Ectodermal cell (in vitro differentiated cells): ENCODE data around the gene SLC11A2.
A peak's percentile ranks its signal among the peaks of the same experiment; 100 is the strongest.

Experiments
- H3K27ac ChIP-seq: 2 replicates; pipeline ENCODE4 v1.7.0; 2013; ENCODE audit warnings: mild to moderate bottlenecking, low read depth, low read length; ENCODE audit not compliant: insufficient read depth, poor library complexity, severe bottlenecking
- H3K27me3 ChIP-seq: 2 replicates; pipeline ENCODE4 v1.7.0; 2013; ENCODE audit warnings: mild to moderate bottlenecking, low read length; ENCODE audit not compliant: insufficient read depth, control insufficient read depth, poor library complexity, severe bottlenecking
- H3K36me3 ChIP-seq: one replicate; pipeline ENCODE4 v1.7.0; 2013; ENCODE audit warnings: low read length; ENCODE audit not compliant: control insufficient read depth, insufficient read depth
- H3K4me1 ChIP-seq: one replicate; pipeline ENCODE4 v1.7.0; 2013; ENCODE audit warnings: low read length; ENCODE audit not compliant: control insufficient read depth, insufficient read depth
- H3K4me3 ChIP-seq: 2 replicates; pipeline ENCODE4 v1.7.0; 2013; ENCODE audit warnings: low read depth, low read length, control low read depth; ENCODE audit not compliant: insufficient read depth
- H3K9me3 ChIP-seq: 2 replicates; pipeline ENCODE4 v1.7.0; 2013; ENCODE audit warnings: mild to moderate bottlenecking, low read length, moderate library complexity; ENCODE audit not compliant: control insufficient read depth
- WGBS, 2 experiments: methylation state at CpG; one replicate each; pipeline ENCODE4 v1.1.7; 2013; ENCODE audit warnings: missing lambda C conversion rate in 2 of 2; 5-methylcytosine and 5-hydroxymethylcytosine counted together

SLC11A2 gene

GRCh38 chr12:51012570-51013236 is 13.5 kb downstream of the SLC11A2 start:
- H3K27me3 ChIP-seq: no peaks in the 10 kb centered on the region
- no peak overlapping the region for H3K4me3 ChIP-seq
- no peaks in the 10 kb centered on the region for H3K36me3 ChIP-seq
- peak overlapping the region; percentile 63 for H3K27ac ChIP-seq
- H3K4me1 ChIP-seq: peaks cover 9% of the 10 kb centered on the region
- no peaks in the 10 kb centered on the region for H3K9me3 ChIP-seq
- 84 to 90% methylated on average over 2 to 5 of the region's 5 CpGs for WGBS, 2 experiments

DNA sequence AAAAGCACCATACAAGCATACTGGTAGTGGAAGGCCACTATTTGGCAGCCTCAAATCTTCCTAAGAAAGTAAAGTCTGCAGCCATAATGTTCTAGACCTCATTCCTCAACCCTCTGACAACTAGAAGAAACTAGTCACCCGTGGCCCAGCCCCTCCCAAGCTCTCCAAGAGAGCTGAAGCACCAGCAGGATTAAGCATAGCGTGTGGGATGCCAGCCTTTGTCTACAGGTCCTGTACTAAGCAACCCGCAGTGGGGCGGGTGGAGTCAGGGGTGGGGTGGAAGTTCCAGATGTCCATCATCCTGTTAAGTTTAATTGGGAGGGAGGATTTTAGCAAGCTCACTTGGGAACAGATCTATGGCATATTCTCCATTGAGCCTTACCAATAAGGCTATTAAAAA is 14.2 kb downstream of the SLC11A2 start:
- H3K27ac ChIP-seq: peak overlapping the region; percentile 63
- WGBS, 2 experiments: 31 to 32% methylated on average over 4 of the region's 4 CpGs
- H3K9me3 ChIP-seq: no peaks in the 10 kb centered on the region

GRCh38 chr12:51009056-51009440 is 17.1 kb downstream of the SLC11A2 start:
- Histone ChIP-seq H3K4me1 (peaks cover 9% of the 10 kb centered on the region), H3K4me3 (no peak overlapping the region), H3K27ac (no peak overlapping the region), H3K9me3 (no peaks in the 10 kb centered on the region), H3K27me3 (no peaks in the 10 kb centered on the region), H3K36me3 (peaks cover 8% of the 10 kb centered on the region)
- 84 to 85% methylated on average over 8 of the region's 8 CpGs for WGBS, 2 experiments

More for the DNA sequence above, 14.2 kb downstream of the SLC11A2 start:
- H3K27me3 ChIP-seq: no peaks in the 10 kb centered on the region
- no peaks in the 10 kb centered on the region for H3K36me3 ChIP-seq
- H3K4me3 ChIP-seq: no peak overlapping the region
- peaks cover 9% of the 10 kb centered on the region for H3K4me1 ChIP-seq

DNA sequence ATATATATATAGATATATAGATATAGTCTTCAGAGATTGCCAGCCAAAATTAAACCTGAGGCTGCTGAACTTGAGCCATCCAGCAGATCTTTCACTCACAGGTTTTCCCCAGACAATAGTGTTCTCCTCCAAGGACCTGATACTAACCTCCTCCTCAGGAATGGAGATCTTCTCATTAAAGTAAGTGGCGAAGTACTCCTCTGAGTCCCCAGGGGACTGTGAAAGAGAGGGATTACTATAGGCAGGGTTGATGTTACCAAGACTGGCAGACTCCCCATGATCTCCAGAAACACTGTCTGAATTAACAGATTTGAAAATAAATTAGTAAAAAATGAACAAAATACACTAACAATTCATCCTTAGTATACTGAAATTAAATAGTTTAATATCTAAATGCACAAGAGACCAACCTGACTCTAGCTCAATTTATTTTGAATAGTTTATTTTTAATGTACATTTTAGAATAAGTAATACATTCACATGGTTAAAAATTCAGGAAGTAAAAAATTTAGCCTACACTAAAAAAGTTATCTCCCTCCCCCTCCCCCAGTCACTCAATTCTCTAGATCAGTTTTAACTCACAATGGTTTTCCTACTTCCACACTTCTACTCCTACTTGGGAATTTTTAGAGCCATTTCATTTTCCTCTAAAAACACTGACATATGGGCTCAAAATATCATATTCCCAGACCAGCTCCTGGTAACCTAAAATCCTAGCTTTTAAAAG is 17.7 kb downstream of the SLC11A2 start:
- peaks cover 8% of the 10 kb centered on the region for H3K36me3 ChIP-seq
- no peaks in the 10 kb centered on the region for H3K9me3 ChIP-seq
- H3K4me1 ChIP-seq: peaks cover 9% of the 10 kb centered on the region
- WGBS, 2 experiments: 80 to 100% methylated on average over 1 of the region's 1 CpG
- no peaks in the 10 kb centered on the region for H3K27me3 ChIP-seq
- H3K27ac ChIP-seq: no peak overlapping the region
- no peak overlapping the region for H3K4me3 ChIP-seq

DNA sequence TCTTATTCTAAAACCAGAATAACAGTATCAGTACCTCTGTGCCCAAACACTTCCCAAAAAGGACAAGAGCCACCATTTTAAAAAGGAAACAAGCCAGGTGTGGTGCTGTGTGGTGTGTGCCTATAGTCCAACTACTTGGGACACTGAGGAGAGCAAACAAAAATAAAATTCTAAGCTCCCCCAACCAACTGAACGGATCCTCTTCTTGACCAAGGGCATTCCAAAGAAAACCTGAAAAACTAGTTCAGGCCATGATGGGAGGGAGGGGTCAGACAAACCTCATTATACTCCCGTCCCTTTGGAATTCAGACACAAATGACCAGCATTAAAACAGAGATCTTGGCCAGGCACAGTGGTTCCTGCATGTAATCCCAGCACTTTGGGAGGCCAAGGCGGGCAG is 20.5 kb downstream of the SLC11A2 start:
- H3K36me3 ChIP-seq: peaks cover 8% of the 10 kb centered on the region

GRCh38 chr12:51005030-51005429 is 21.2 kb downstream of the SLC11A2 start:
- Histone ChIP-seq H3K9me3 (no peaks in the 10 kb centered on the region), H3K27me3 (no peaks in the 10 kb centered on the region), H3K27ac (no peak overlapping the region), H3K4me1 (peaks cover 3% of the 10 kb centered on the region), H3K36me3 (peaks cover 12% of the 10 kb centered on the region), H3K4me3 (no peak overlapping the region)
- 83 to 96% methylated on average over 3 of the region's 3 CpGs for WGBS, 2 experiments

More for the DNA sequence above, 20.5 kb downstream of the SLC11A2 start:
- Histone ChIP-seq H3K4me3 (no peak overlapping the region), H3K9me3 (no peaks in the 10 kb centered on the region), H3K4me1 (peaks cover 3% of the 10 kb centered on the region), H3K27me3 (no peaks in the 10 kb centered on the region), H3K27ac (no peak overlapping the region)
- WGBS, 2 experiments: 88 to 90% methylated on average over 3 of the region's 3 CpGs

DNA sequence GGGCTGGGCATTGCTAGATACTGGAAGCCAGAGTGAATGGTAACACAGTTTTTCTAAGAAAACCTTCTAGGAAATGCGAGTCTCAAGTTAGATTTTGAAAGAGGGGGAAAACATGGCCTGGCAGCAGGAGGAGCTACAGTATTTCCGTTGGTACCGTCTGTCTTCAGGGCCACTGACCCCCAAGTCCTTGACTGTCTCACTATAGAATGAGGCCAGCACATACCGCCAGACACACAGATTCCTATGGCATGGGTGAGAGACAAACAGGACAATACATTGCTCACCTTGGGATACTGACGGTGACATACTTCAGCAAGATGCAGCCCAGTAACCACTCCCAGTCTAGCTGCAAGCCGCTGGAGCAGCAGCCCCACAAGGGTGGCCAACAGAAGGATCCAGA is 21.7 kb downstream of the SLC11A2 start:
- Histone ChIP-seq H3K9me3 (no peaks in the 10 kb centered on the region), H3K36me3 (peaks cover 12% of the 10 kb centered on the region)
- WGBS, 2 experiments: 82 to 83% methylated on average over 6 of the region's 6 CpGs

GRCh38 chr12:51001799-51002198 is 24.4 kb downstream of the SLC11A2 start:
- H3K27me3 ChIP-seq: no peaks in the 10 kb centered on the region
- H3K36me3 ChIP-seq: peaks cover 21% of the 10 kb centered on the region
- H3K4me3 ChIP-seq: no peak overlapping the region
- H3K9me3 ChIP-seq: no peaks in the 10 kb centered on the region
- H3K4me1 ChIP-seq: no peaks in the 10 kb centered on the region
- 100% methylated on average over 1 of the region's 1 CpG; no CpG with 5 or more reads in 1 of the 2 experiments for WGBS, 2 experiments
- no peak overlapping the region for H3K27ac ChIP-seq

More for the DNA sequence above, 21.7 kb downstream of the SLC11A2 start:
- H3K4me1 ChIP-seq: peaks cover 3% of the 10 kb centered on the region
- no peak overlapping the region for H3K27ac ChIP-seq
- H3K27me3 ChIP-seq: no peaks in the 10 kb centered on the region
- no peak overlapping the region for H3K4me3 ChIP-seq

- H3K4me3 ChIP-seq: no peak overlapping the region
- no peak overlapping the region for H3K27ac ChIP-seq
- no peaks in the 10 kb centered on the region for H3K4me1 ChIP-seq
- no peaks in the 10 kb centered on the region for H3K9me3 ChIP-seq
- H3K36me3 ChIP-seq: peaks cover 27% of the 10 kb centered on the region
- WGBS, 2 experiments: 94 to 95% methylated on average over 7 of the region's 7 CpGs
- H3K27me3 ChIP-seq: no peaks in the 10 kb centered on the region
These were observed 25.9 kb downstream of the SLC11A2 start for GRCh38 chr12:51000245-51000644.

DNA sequence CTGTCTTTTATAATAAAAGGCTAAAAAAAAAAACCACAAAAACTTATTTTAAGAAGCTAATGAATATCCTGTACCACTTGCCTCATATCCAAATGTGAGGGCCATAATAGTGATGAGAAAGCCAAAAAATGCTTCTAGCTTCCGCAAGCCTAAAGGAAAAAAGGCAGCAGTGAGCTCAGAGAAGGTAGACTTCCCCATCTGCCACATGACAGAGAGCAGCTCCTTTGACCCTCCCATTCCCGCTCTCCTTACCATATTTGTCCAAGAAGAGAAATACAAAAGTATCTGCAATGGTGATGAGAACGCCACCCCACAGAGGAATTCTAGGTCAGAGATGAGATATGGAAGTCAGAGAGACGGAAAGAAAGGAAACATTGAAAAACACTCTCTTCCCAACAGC is 27.1 kb downstream of the SLC11A2 start:
- H3K4me3 ChIP-seq: no peak overlapping the region
- peaks cover 21% of the 10 kb centered on the region for H3K36me3 ChIP-seq
- no peaks in the 10 kb centered on the region for H3K27me3 ChIP-seq
- H3K4me1 ChIP-seq: no peaks in the 10 kb centered on the region
- H3K27ac ChIP-seq: no peak overlapping the region
- no peaks in the 10 kb centered on the region for H3K9me3 ChIP-seq
- 91 to 92% methylated on average over 3 to 4 of the region's 4 CpGs for WGBS, 2 experiments
